HuH-7.5 (cell line): ENCODE data around the gene PIGM.

Experiments used
- DNase-seq: peaks from one replicate; pipeline ENCODE4 v3.0.0; 2011; ENCODE audit warnings: low spot score

The PIGM gene

GRCh38 chr1:160031365-160032164 is at the start of gene PIGM:
Gene PIGM, minus strand, starts transcription at chr1:160031990. Its CDS starts 251 bp downstream, at chr1:160031739.
- DNase-seq = peak; percentile 57

GRCh38 chr1:160081261-160081936 is 49.6 kb upstream of the PIGM start, which contains the start of gene KCNJ9:
Gene KCNJ9, plus strand, starts transcription at chr1:160081538. Its CDS starts 2,493 bp downstream, at chr1:160084031.
- no peak for DNase-seq

- DNase-seq = no peak
Observed at GRCh38 chr1:160080381-160081100, 48.8 kb upstream of the PIGM start.

GRCh38 chr1:160079448-160079847 is 47.7 kb upstream of the PIGM start:
- no peak for DNase-seq

GRCh38 chr1:160078512-160079195 is 46.9 kb upstream of the PIGM start:
- peak; percentile 73 for DNase-seq

- no peak for DNase-seq
Observed at GRCh38 chr1:160077486-160077885, 45.7 kb upstream of the PIGM start.

- DNase-seq = no peak
Observed at GRCh38 chr1:160076295-160076694, 44.5 kb upstream of the PIGM start.

- DNase-seq = no peak
Observed at GRCh38 chr1:160075836-160076235, 44.0 kb upstream of the PIGM start.

GRCh38 chr1:160074865-160075264 is 43.1 kb upstream of the PIGM start:
- DNase-seq = no peak

GRCh38 chr1:160071289-160071688 is 39.5 kb upstream of the PIGM start:
- DNase-seq = no peak

GRCh38 chr1:160070243-160071163 is 38.7 kb upstream of the PIGM start:
- DNase-seq = peak; percentile 43

- DNase-seq = no peak
Observed at GRCh38 chr1:160069460-160070231, 37.9 kb upstream of the PIGM start, which contains the start of gene KCNJ10. Gene KCNJ10, minus strand, starts transcription at chr1:160070160. Its CDS starts 27,628 bp downstream, at chr1:160042532.

GRCh38 chr1:160068225-160068624 is 36.4 kb upstream of the PIGM start:
- no peak for DNase-seq

- DNase-seq = no peak
Observed at GRCh38 chr1:160066829-160067745, 35.3 kb upstream of the PIGM start.

- DNase-seq = no peak
Observed at GRCh38 chr1:160064746-160065145, 33.0 kb upstream of the PIGM start.

- DNase-seq = no peak
Observed at GRCh38 chr1:160064164-160064563, 32.4 kb upstream of the PIGM start.

GRCh38 chr1:160063176-160063575 is 31.4 kb upstream of the PIGM start:
- DNase-seq = no peak

GRCh38 chr1:160062230-160062532 is 30.4 kb upstream of the PIGM start:
- no peak for DNase-seq
